K562 (cell line): Measurements from ENCODE around the gene LRCOL1. TPM values are rescaled to one million over a fixed set of nuclear protein-coding genes. Genes with fewer than 3 reads are reported as not detected.

Experiments
- ATAC-seq: fragments of 200-7000 bp; cut with Tn5 transposase; 3 replicates; pipeline ENCODE4 v1.9.1; 2020; ENCODE audit warnings: moderate library complexity
- BruUV-seq: library from RNA; stranded (reverse); fragments of 400-500 nt; replicated peaks from 2 replicates; lab custom pipeline; 2021; lab: Mats Ljungman, UMichigan
- CTCF ChIA-PET: fragments of 300-600 bp; formaldehyde crosslinking; extraction: SDS; loops from one replicate; lab custom pipeline; 2021; ENCODE audit warnings: low intra/inter-chr PET ratio; lab: Yijun Ruan, JAX
- POLR2A ChIA-PET: fragments of 300-600, 350-650 bp; sonication (Branson Sonifier 250); formaldehyde crosslinking; extraction: SDS; loops from one replicate; lab custom pipeline; 2021; ENCODE audit warnings: antibody characterized with exemption, inconsistent platforms; lab: Yijun Ruan, JAX
- DNase-seq, 4 experiments: peaks; one replicate each; pipeline versions ENCODE4 v3.0.0 to v3.0.0-alpha.2; 2011 to 2018; ENCODE audit warnings: low spot score in 3 of 4, mixed read lengths in 3 of 4; ENCODE audit errors: extremely low read depth in 1 of 4
- FAIRE-seq: peaks from 2 replicates; lab custom pipeline; 2011; peaks lifted over from hg19 to GRCh38; lab: Jason Lieb, UNC
- H2AFZ ChIP-seq: 2 replicates; pipeline ENCODE4 v1.6.0; 2011; ENCODE audit warnings: low read depth, low read length, control low read depth, inconsistent platforms
- H3K27ac ChIP-seq: fragments of 200-600 bp; 3 replicates; pipeline ENCODE4 v1.8.0; 2011; ENCODE audit warnings: low read depth, mild to moderate bottlenecking, control low read depth, inconsistent platforms, low read length, moderate library complexity, mixed read lengths; ENCODE audit errors: extremely low read depth
- H3K27me3 ChIP-seq, 2 experiments: fragments of 300-600 bp in 1 of 2; 2 replicates in 1 of 2; 3 replicates in 1 of 2; pipeline versions ENCODE4 v1.6.0 to v1.8.0; 2011; ENCODE audit warnings: inconsistent platforms in 2 of 2, low read length in 2 of 2, mild to moderate bottlenecking in 1 of 2, mixed read lengths in 1 of 2, moderate library complexity in 1 of 2; ENCODE audit not compliant: control insufficient read depth in 2 of 2, insufficient read depth in 2 of 2
- H3K36me3 ChIP-seq: fragments of 300-600 bp; 3 replicates; pipeline ENCODE4 v1.8.0; 2011; ENCODE audit warnings: mild to moderate bottlenecking, low read length, inconsistent platforms; ENCODE audit not compliant: control insufficient read depth, insufficient read depth
- H3K4me1 ChIP-seq, 2 experiments: fragments of 200-600 bp in 1 of 2; replicated peaks in 1 of 2; 2 replicates in 1 of 2; 3 replicates in 1 of 2; pipeline versions ENCODE4 v1.5.1 to v1.8.0; 2011; ENCODE audit warnings: inconsistent platforms in 2 of 2, low read length in 2 of 2, mild to moderate bottlenecking in 1 of 2, mixed read lengths in 1 of 2, moderate library complexity in 1 of 2; ENCODE audit not compliant: control insufficient read depth in 2 of 2, insufficient read depth in 2 of 2
- H3K4me2 ChIP-seq: 2 replicates; pipeline ENCODE4 v1.6.1; 2011; ENCODE audit warnings: low read length, control low read depth, inconsistent platforms, mixed read lengths; ENCODE audit not compliant: insufficient read depth
- H3K4me3 ChIP-seq: fragments of 200-600 bp; sonication (generic), shearing (Covaris generic); 2 replicates; pipeline ENCODE4 v1.5.1; 2016; ENCODE audit warnings: control low read depth, inconsistent platforms
- H3K79me2 ChIP-seq: fragments of 200-600 bp; 3 replicates; pipeline ENCODE4 v1.8.0; 2011; ENCODE audit warnings: low read length, inconsistent platforms; ENCODE audit not compliant: control insufficient read depth, insufficient read depth
- H3K9ac ChIP-seq, 2 experiments: 2 replicates each; pipeline versions ENCODE4 v1.6.0 to v1.6.1; 2011; ENCODE audit warnings: low read depth in 2 of 2, low read length in 2 of 2, control low read depth in 1 of 2, inconsistent platforms in 1 of 2, mild to moderate bottlenecking in 1 of 2, mixed read lengths in 1 of 2; ENCODE audit not compliant: insufficient read depth in 1 of 2
- H3K9me1 ChIP-seq: one replicate; pipeline ENCODE4 v1.6.0; 2011; ENCODE audit warnings: inconsistent platforms, mild to moderate bottlenecking, low read length, moderate library complexity; ENCODE audit not compliant: control insufficient read depth, insufficient read depth
- H3K9me3 ChIP-seq: replicated peaks from 2 replicates; pipeline ENCODE4 v1.5.1; 2011; ENCODE audit warnings: low read depth, low read length, inconsistent platforms; ENCODE audit not compliant: control insufficient read depth, insufficient read depth
- H4K20me1 ChIP-seq: replicated peaks from 2 replicates; pipeline ENCODE4 v1.6.1; 2011; ENCODE audit warnings: low read length, inconsistent platforms, mixed read lengths; ENCODE audit not compliant: control insufficient read depth, insufficient read depth
- FOSL1 ChIP-seq: fragments of 200-800 bp; sonication (Bioruptor generic); conservative IDR thresholded peaks from 2 replicates; pipeline ENCODE4 v1.6.1; 2016; ENCODE audit warnings: missing genetic modification characterization, missing compliant biosample characterization
- HNRNPL ChIP-seq: fragments of 200-400 bp; formaldehyde crosslinking; IDR thresholded peaks from 2 replicates; pipeline ENCODE4 v1.6.1; 2017; ENCODE audit warnings: low read depth, mild to moderate bottlenecking, low read length
- POLR2G ChIP-seq: fragments of 200-400 bp; formaldehyde crosslinking; IDR thresholded peaks from 2 replicates; pipeline ENCODE4 v1.6.1; 2017; ENCODE audit warnings: low read depth, mild to moderate bottlenecking, antibody characterized with exemption, low read length, moderate library complexity
- RBM22 ChIP-seq: fragments of 200-400 bp; formaldehyde crosslinking; IDR thresholded peaks from 2 replicates; pipeline ENCODE4 v1.6.1; 2018; ENCODE audit warnings: low read length, low read depth; ENCODE audit not compliant: poor library complexity, severe bottlenecking
- SRSF7 ChIP-seq: fragments of 200-400 bp; formaldehyde crosslinking; optimal IDR thresholded peaks from 2 replicates; pipeline ENCODE3; 2017; ENCODE audit warnings: mild to moderate bottlenecking, low read depth, low read length
- YY1 ChIP-seq, 3 experiments: IDR thresholded peaks; 2 replicates each; pipeline ENCODE4 v1.6.1; 2011; ENCODE audit warnings: low read length in 2 of 3, mild to moderate bottlenecking in 2 of 3, moderate library complexity in 2 of 3, borderline replicate concordance in 1 of 3, control low read depth in 1 of 3, low read depth in 1 of 3; ENCODE audit not compliant: insufficient read depth in 3 of 3, insufficient replicate concordance in 2 of 3, control insufficient read depth in 1 of 3, insufficient read length in 1 of 3; ENCODE audit errors: extremely low read depth in 1 of 3
- WGBS: fragments of 100-300 bp; shearing (Covaris generic); methylation state at CpG from one replicate; pipeline ENCODE4 v1.1.6; 2016; ENCODE audit warnings: low coverage, mixed read lengths; ENCODE audit not compliant: insufficient coverage; ENCODE audit errors: missing lambda C conversion rate; 5-methylcytosine and 5-hydroxymethylcytosine counted together
- in situ Hi-C: fragments of 300-500 bp; cut with MboI; formaldehyde crosslinking; loops from 4 replicates; pipeline ENCODE4 v1.15.0; 2018; ENCODE audit warnings: inconsistent platforms, mixed read lengths
- intact Hi-C: fragments of 100-400 bp; cut with micrococcal nuclease; formaldehyde crosslinking; loops from 2 replicates; pipeline ENCODE4 v1.14.2; 2022
- polyA plus RNA-seq, 8 experiments: library from polyadenylated mRNA; depleted of rRNA in 4 of 8; stranded (reverse) in 5 of 8; unstranded in 3 of 8; fragments of >200 nt; fragmentation: Nextera tagmentation in 2 of 8; fragmentation: Illumina TruSeq in 1 of 8; extraction: Ambion mirVana in 2 of 8; extraction: Trizol in 1 of 8; gene quantifications; 2 replicates each; pipeline versions ENCODE4 v1.2.1 to v1.2.3, GENCODE V29; 2011 to 2014; ENCODE audit warnings: inconsistent platforms in 1 of 8, missing spikeins in 1 of 8
- total RNA-seq, 7 experiments: library from RNA; depleted of rRNA in 6 of 7; stranded (reverse); fragments of >200 nt in 6 of 7; fragmentation: Illumina TruSeq in 2 of 7; extraction: Trizol in 2 of 7; gene quantifications; 2 replicates each; pipeline versions ENCODE4 v1.2.1 to v1.2.3, GENCODE V29; 2011 to 2021; ENCODE audit warnings: low replicate concordance in 1 of 7
- TF ChIP-seq, protein P1 (sequence below): fragments of 450-650 bp; IDR thresholded peaks from 2 replicates; pipeline ENCODE4 v1.6.1; 2016; ENCODE audit warnings: mild to moderate bottlenecking, moderate library complexity

Gene LRCOL1
- total and polyA plus RNA-seq, 9 of the 15 experiments (the other 6 are each of a cell fraction or from before 2014, with no cell fraction given), result not detected

DNA sequence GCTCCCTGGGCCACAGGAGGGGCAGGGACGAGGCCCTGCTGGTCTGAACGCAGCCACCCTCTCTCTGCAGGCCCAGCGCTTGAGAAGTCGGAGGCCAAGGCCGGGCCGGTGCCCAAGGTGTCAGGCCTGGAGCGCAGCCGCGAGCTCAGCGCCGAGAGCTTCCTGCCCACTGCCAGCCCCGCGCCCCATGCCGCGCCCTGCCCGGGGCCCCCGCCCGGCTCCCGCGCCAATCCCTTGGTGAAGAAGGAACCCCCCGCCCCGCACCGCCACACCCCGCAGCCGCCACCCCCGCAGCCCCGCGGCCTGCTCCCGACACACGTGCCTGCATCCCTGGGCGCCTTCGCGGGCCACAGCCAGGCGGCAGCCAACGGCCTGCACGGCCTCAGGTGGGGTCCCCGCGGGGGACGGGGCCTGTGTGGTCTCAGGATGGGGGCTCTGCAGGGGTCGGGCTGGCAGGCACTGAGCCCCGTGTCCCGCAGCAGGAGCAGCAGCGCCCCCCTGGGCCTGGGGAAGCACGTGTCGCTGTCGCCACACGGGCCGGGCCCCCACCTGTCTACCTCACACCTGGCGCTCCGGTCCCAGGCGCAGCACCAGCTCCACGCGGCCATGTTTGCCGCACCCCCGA, 40.4 kb downstream of the LRCOL1 start:
- Histone ChIP-seq H3K9me1 (no peaks in the 10 kb centered on the region), H3K27ac (no peak overlapping the region), H2AFZ (no peak overlapping the region), H3K36me3 (peaks cover 91% of the 10 kb centered on the region; the same call in 2 of the 3 replicates), H3K9me3 (no peaks in the 10 kb centered on the region), H4K20me1 (peaks cover 8% of the 10 kb centered on the region; the same call in 1 of the 2 replicates), H3K4me1 (peaks cover 0 to 56% of the 10 kb centered on the region in 2 experiments; a peak in 2 of 5 replicates), H3K27me3 (no peaks in the 10 kb centered on the region), H3K4me2 (no peak overlapping the region), H3K9ac (no peak overlapping the region), H3K79me2 (peaks cover 14% of the 10 kb centered on the region), H3K4me3 (no peak overlapping the region)
- 99% methylated on average over 24 of the region's 55 CpGs for WGBS
- CTCF ChIA-PET, result no interaction called here
- intact Hi-C loops, result no loop called here
- DNase-seq (no peak), ATAC-seq (no peak), FAIRE-seq (no peak)
- POLR2A ChIA-PET, result interaction anchor here (1.4 kb wide), 1 partner anchor 21 kb away, joined by 4 read pairs; no protein-coding TSS in a partner anchor
- in situ Hi-C loops, result loop anchor here (10.0 kb wide), 1 partner anchor 875 kb away; no protein-coding TSS in a partner anchor
- no TSS peak for BruUV-seq
- peak; percentile 47 for TF ChIP-seq RBM22
- TF ChIP-seq, protein P1, sequence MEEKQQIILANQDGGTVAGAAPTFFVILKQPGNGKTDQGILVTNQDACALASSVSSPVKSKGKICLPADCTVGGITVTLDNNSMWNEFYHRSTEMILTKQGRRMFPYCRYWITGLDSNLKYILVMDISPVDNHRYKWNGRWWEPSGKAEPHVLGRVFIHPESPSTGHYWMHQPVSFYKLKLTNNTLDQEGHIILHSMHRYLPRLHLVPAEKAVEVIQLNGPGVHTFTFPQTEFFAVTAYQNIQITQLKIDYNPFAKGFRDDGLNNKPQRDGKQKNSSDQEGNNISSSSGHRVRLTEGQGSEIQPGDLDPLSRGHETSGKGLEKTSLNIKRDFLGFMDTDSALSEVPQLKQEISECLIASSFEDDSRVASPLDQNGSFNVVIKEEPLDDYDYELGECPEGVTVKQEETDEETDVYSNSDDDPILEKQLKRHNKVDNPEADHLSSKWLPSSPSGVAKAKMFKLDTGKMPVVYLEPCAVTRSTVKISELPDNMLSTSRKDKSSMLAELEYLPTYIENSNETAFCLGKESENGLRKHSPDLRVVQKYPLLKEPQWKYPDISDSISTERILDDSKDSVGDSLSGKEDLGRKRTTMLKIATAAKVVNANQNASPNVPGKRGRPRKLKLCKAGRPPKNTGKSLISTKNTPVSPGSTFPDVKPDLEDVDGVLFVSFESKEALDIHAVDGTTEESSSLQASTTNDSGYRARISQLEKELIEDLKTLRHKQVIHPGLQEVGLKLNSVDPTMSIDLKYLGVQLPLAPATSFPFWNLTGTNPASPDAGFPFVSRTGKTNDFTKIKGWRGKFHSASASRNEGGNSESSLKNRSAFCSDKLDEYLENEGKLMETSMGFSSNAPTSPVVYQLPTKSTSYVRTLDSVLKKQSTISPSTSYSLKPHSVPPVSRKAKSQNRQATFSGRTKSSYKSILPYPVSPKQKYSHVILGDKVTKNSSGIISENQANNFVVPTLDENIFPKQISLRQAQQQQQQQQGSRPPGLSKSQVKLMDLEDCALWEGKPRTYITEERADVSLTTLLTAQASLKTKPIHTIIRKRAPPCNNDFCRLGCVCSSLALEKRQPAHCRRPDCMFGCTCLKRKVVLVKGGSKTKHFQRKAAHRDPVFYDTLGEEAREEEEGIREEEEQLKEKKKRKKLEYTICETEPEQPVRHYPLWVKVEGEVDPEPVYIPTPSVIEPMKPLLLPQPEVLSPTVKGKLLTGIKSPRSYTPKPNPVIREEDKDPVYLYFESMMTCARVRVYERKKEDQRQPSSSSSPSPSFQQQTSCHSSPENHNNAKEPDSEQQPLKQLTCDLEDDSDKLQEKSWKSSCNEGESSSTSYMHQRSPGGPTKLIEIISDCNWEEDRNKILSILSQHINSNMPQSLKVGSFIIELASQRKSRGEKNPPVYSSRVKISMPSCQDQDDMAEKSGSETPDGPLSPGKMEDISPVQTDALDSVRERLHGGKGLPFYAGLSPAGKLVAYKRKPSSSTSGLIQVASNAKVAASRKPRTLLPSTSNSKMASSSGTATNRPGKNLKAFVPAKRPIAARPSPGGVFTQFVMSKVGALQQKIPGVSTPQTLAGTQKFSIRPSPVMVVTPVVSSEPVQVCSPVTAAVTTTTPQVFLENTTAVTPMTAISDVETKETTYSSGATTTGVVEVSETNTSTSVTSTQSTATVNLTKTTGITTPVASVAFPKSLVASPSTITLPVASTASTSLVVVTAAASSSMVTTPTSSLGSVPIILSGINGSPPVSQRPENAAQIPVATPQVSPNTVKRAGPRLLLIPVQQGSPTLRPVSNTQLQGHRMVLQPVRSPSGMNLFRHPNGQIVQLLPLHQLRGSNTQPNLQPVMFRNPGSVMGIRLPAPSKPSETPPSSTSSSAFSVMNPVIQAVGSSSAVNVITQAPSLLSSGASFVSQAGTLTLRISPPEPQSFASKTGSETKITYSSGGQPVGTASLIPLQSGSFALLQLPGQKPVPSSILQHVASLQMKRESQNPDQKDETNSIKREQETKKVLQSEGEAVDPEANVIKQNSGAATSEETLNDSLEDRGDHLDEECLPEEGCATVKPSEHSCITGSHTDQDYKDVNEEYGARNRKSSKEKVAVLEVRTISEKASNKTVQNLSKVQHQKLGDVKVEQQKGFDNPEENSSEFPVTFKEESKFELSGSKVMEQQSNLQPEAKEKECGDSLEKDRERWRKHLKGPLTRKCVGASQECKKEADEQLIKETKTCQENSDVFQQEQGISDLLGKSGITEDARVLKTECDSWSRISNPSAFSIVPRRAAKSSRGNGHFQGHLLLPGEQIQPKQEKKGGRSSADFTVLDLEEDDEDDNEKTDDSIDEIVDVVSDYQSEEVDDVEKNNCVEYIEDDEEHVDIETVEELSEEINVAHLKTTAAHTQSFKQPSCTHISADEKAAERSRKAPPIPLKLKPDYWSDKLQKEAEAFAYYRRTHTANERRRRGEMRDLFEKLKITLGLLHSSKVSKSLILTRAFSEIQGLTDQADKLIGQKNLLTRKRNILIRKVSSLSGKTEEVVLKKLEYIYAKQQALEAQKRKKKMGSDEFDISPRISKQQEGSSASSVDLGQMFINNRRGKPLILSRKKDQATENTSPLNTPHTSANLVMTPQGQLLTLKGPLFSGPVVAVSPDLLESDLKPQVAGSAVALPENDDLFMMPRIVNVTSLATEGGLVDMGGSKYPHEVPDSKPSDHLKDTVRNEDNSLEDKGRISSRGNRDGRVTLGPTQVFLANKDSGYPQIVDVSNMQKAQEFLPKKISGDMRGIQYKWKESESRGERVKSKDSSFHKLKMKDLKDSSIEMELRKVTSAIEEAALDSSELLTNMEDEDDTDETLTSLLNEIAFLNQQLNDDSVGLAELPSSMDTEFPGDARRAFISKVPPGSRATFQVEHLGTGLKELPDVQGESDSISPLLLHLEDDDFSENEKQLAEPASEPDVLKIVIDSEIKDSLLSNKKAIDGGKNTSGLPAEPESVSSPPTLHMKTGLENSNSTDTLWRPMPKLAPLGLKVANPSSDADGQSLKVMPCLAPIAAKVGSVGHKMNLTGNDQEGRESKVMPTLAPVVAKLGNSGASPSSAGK, result no peak
- 0 out of 2 replicates have a peak, but pooled peaks have one; percentile 6 for TF ChIP-seq HNRNPL
- no peak for TF ChIP-seq SRSF7
- no peak for TF ChIP-seq FOSL1 (tag)
- TF ChIP-seq YY1 (IDR thresholded peaks at IDR 0.05; ENCODE audit: borderline replicate concordance in 1 of 3, control insufficient read depth in 1 of 3, extremely low read depth in 1 of 3, insufficient read depth in 3 of 3, insufficient read length in 1 of 3, insufficient replicate concordance in 2 of 3, low read depth in 1 of 3, low read length in 2 of 3), result no peak
- peak; percentile 11; the same call in 1 of the 2 replicates for TF ChIP-seq POLR2G
